ENCODE data around the gene ACTR5.

ACTR5 gene

GRCh38 chr20:38804682-38805501 is 56.6 kb downstream of the ACTR5 start:
- in situ Hi-C loops (cut with MboI; ENCODE audit: low sequenced_read_pairs), result no loop called here

- in situ Hi-C loops (cut with MboI; ENCODE audit: low sequenced_read_pairs), result no loop called here
Observed at GRCh38 chr20:38805502-38805957, 57.3 kb downstream of the ACTR5 start, which contains the start of gene PPP1R16B. PPP1R16B (plus strand) TSS chr20:38805697; CDS start chr20:38835926, 30,229 bp downstream.

GRCh38 chr20:38805958-38806854 is 57.9 kb downstream of the ACTR5 start:
- in situ Hi-C loops (cut with MboI; ENCODE audit: low sequenced_read_pairs), result no loop called here

DNA sequence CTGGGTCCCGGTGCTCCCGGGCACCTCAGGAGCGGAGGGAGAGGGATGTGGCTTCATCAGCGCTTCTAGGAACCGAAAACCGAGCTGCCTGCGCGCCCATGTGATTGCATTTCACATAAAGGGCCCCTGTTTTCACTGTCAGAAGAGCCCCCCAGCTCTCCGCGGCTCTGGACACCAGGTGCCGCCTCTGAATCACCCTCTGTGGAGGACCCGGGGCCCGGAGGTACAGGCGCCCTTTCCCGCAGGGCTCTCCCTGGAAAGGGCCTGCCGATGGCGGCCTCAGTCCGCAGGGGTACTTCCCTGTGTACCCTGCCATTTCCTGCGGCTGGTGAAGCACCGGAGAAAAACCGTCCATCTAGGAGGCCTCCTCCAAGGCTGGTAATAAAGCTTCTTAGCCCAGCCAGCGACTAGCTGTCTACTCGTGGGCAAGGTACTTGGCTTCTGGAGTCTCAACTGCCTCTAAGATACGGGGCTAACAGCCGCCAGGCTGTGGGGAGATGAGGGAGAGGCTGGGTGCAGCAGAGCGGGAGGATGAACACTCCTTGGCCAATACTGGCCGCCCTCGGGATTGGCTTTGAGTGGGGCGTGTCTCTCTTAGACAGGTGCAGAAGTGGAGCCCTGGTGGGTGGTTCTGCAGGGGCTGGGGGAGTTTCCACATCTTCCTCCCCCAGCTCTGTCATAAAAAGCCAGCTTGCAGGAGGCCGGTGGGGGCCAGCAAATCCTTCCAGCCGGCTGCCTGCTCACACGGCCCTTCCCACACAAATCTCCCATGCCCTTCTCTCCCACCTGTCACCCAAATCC is 58.8 kb downstream of the ACTR5 start:
- in situ Hi-C loops (cut with MboI; ENCODE audit: low sequenced_read_pairs), result no loop called here

DNA sequence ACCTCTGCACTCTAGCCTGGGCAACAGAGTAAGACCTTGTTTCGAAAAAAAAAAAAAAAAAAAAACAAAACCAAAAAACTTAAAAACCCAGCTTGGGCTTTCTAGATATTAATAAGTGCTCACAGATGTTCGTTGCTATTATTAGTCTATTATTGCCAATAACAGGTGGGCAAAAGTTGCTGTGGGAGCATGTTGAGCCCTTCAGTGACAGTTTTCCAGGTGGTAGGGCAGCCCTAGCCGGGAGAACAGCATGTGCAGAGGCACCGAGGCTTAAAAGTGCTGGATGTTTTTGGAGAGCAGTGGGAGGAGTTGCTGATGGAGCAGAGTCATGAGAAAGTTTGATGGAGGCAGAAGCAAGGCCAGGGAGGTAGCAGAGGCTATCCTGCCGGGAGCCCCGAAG is 61.7 kb downstream of the ACTR5 start:
- in situ Hi-C loops (cut with MboI; ENCODE audit: low sequenced_read_pairs), result loop anchor here (5.0 kb wide), 1 partner anchor 52 kb away; no protein-coding TSS in a partner anchor

GRCh38 chr20:38810926-38811630 is 62.8 kb downstream of the ACTR5 start:
- in situ Hi-C loops (cut with MboI; ENCODE audit: low sequenced_read_pairs), result loop anchor here (5.0 kb wide), 1 partner anchor 51 kb away; no protein-coding TSS in a partner anchor

DNA sequence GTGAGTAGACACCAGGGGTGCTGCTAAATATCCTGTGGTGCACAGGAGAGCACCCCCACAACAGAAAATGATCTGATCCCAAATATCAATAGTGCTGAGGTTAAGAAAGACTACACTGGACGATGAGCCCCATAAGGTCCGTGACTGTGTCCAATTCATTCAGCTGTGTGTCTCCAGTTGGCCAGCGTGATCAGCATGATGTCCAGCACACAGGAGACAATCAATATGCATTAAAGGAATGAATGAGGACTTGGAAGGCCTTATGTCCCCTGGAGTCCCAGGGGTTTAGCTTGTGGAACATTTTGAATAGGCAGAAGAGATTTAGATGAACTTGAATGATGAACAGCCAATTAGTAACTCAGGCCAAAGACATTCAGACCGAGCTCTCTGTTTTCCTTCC is 63.5 kb downstream of the ACTR5 start:
- in situ Hi-C loops (cut with MboI; ENCODE audit: low sequenced_read_pairs), result loop anchor here (5.0 kb wide), 1 partner anchor 51 kb away; no protein-coding TSS in a partner anchor

- in situ Hi-C loops (cut with MboI; ENCODE audit: low sequenced_read_pairs), result loop anchor here (5.0 kb wide), 1 partner anchor 50 kb away; no protein-coding TSS in a partner anchor
Observed at GRCh38 chr20:38812182-38812581, 63.9 kb downstream of the ACTR5 start.

GRCh38 chr20:38812709-38813573 is 64.7 kb downstream of the ACTR5 start:
- in situ Hi-C loops (cut with MboI; ENCODE audit: low sequenced_read_pairs), result loop anchor here (5.0 kb wide), 1 partner anchor 49 kb away; no protein-coding TSS in a partner anchor

- in situ Hi-C loops (cut with MboI; ENCODE audit: low sequenced_read_pairs), result loop anchor here (5.0 kb wide), 1 partner anchor 49 kb away; no protein-coding TSS in a partner anchor
Observed at GRCh38 chr20:38813574-38813962, 65.3 kb downstream of the ACTR5 start.

DNA sequence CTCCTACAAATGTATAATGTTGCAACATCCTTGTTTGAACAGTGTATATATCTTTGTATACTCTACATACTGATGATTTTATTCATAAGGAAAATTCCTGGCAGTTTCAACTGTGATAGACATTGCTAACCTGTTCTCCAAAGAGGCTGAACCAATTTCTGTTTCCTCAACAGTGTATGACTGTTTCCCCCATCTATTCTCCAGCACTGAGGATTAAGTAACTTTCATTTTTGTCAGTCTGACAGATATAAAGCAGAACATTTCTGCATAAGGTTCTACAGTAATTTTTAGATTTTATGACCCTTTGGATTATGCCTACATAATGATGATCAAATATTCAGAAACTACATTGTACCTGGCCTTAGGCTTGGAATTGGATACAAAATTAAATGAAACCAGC is 67.2 kb downstream of the ACTR5 start:
- in situ Hi-C loops (cut with MboI; ENCODE audit: low sequenced_read_pairs), result no loop called here

GRCh38 chr20:38818113-38819065 is 70.1 kb downstream of the ACTR5 start:
- in situ Hi-C loops (cut with MboI; ENCODE audit: low sequenced_read_pairs), result no loop called here
